ENCODE data around the gene IL22RA1. TPM values are rescaled to one million over a fixed set of nuclear protein-coding genes. Genes with fewer than 3 reads are reported as not detected.

The IL22RA1 gene
- total and polyA plus RNA-seq, 9 donors, result 0.07 to 1.5 (median 0.38) TPM; not detected in 1

DNA sequence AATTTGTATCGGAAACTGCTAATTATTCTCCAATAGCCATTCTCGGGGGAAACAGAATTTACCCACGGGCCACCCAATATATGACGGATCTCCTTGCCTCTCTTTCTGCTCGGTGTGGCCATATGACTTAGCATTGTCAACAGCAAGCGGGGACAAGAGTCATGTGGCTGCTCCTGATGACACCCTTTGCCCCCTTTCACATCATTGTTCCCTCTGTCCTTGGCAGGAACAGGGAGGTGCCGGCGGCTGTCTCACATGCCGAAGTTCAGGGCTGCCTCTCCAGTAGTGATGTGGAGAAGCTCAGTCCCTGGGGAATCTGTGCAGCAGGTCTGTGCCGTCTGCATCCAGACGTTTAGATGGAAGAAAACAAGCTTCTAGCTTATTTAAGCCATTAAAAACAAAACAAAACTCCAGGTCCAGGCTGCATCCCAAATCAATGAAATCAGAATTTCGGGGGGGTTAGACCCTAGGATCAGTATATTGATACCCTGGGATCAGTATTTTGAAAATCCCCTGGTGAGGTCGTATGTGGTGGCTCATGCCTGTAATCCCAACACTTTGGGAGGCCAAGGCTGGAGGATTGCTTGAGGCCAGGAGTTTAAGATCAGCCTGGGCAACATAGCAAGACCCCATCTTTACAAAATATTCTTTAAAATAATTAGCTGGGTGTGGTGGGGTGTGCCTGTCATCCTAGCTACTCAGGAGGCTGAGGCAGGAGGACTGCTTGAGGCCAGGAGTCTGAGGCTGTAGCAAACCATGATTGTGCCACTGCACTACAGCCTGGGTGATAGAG lies 41.8 kb downstream of the IL22RA1 start:
- TF ChIP-seq EP300 (IDR thresholded peaks at IDR 0.05) (no peak), POLR2A (IDR thresholded peaks at IDR 0.05) (no peak)
- TF ChIP-seq, protein P1, sequence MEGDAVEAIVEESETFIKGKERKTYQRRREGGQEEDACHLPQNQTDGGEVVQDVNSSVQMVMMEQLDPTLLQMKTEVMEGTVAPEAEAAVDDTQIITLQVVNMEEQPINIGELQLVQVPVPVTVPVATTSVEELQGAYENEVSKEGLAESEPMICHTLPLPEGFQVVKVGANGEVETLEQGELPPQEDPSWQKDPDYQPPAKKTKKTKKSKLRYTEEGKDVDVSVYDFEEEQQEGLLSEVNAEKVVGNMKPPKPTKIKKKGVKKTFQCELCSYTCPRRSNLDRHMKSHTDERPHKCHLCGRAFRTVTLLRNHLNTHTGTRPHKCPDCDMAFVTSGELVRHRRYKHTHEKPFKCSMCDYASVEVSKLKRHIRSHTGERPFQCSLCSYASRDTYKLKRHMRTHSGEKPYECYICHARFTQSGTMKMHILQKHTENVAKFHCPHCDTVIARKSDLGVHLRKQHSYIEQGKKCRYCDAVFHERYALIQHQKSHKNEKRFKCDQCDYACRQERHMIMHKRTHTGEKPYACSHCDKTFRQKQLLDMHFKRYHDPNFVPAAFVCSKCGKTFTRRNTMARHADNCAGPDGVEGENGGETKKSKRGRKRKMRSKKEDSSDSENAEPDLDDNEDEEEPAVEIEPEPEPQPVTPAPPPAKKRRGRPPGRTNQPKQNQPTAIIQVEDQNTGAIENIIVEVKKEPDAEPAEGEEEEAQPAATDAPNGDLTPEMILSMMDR (IDR thresholded peaks at IDR 0.05), result no peak
- H3K4me3 ChIP-seq, result no peak overlapping the region
- H3K36me3 ChIP-seq, result no peaks in the 10 kb centered on the region
- peaks cover 6% of the 10 kb centered on the region for H3K4me1 ChIP-seq (ENCODE audit: insufficient read depth)
- WGBS, 3 donors, result 57 to 70% (median 66%) methylated on average over 13 of the region's 13 CpGs
- H3K27ac ChIP-seq, result no peak overlapping the region
- intact Hi-C loops (cut with DNase I), result no loop called here
- no peaks in the 10 kb centered on the region for H3K27me3 ChIP-seq
- DNase-seq, result no peak
- H3K9me3 ChIP-seq, result no peaks in the 10 kb centered on the region

- H3K4me1 ChIP-seq (ENCODE audit: insufficient read depth), result peaks cover 6% of the 10 kb centered on the region
- 67 to 68% (median 68%) methylated on average over 12 of the region's 12 CpGs for WGBS, 3 donors
- H3K4me3 ChIP-seq, result no peak overlapping the region
- H3K9me3 ChIP-seq, result no peaks in the 10 kb centered on the region
- no peaks in the 10 kb centered on the region for H3K27me3 ChIP-seq
- TF ChIP-seq EP300 (IDR thresholded peaks at IDR 0.05), result no peak
- TF ChIP-seq, protein P1 (IDR thresholded peaks at IDR 0.05), result no peak
- TF ChIP-seq POLR2A (IDR thresholded peaks at IDR 0.05), result no peak
- H3K27ac ChIP-seq, result no peak overlapping the region
- no peaks in the 10 kb centered on the region for H3K36me3 ChIP-seq
- DNase-seq, result no peak
- intact Hi-C loops (cut with DNase I), result no loop called here
Observed at GRCh38 chr1:24098943-24099638, 43.8 kb downstream of the IL22RA1 start.

GRCh38 chr1:24098102-24098501 lies 44.8 kb downstream of the IL22RA1 start:
- peaks cover 5% of the 10 kb centered on the region for H3K4me1 ChIP-seq (ENCODE audit: insufficient read depth)

GRCh38 chr1:24097663-24098062 lies 45.3 kb downstream of the IL22RA1 start:
- Histone ChIP-seq H3K36me3 (no peaks in the 10 kb centered on the region), H3K27me3 (no peaks in the 10 kb centered on the region), H3K27ac (no peak overlapping the region), H3K9me3 (no peaks in the 10 kb centered on the region), H3K4me1 (ENCODE audit: insufficient read depth) (peaks cover 1% of the 10 kb centered on the region), H3K4me3 (no peak overlapping the region)
- TF ChIP-seq, protein P1 (IDR thresholded peaks at IDR 0.05), result no peak
- TF ChIP-seq POLR2A (IDR thresholded peaks at IDR 0.05) (no peak), EP300 (IDR thresholded peaks at IDR 0.05) (no peak)
- intact Hi-C loops (cut with DNase I), result no loop called here
- 87 to 90% (median 89%) methylated on average over 10 to 11 of the region's 11 CpGs for WGBS, 3 donors
- DNase-seq, result no peak

More at GRCh38 chr1:24098102-24098501, 44.8 kb downstream of the IL22RA1 start:
- DNase-seq, result no peak
- WGBS, 3 donors, result 87 to 89% (median 89%) methylated on average over 5 of the region's 5 CpGs
- H3K9me3 ChIP-seq, result no peaks in the 10 kb centered on the region
- TF ChIP-seq, protein P1 (IDR thresholded peaks at IDR 0.05), result no peak
- TF ChIP-seq EP300 (IDR thresholded peaks at IDR 0.05) (no peak), POLR2A (IDR thresholded peaks at IDR 0.05) (no peak)
- H3K36me3 ChIP-seq, result no peaks in the 10 kb centered on the region
- no peaks in the 10 kb centered on the region for H3K27me3 ChIP-seq
- intact Hi-C loops (cut with DNase I), result no loop called here
- H3K27ac ChIP-seq, result no peak overlapping the region
- H3K4me3 ChIP-seq, result no peak overlapping the region
